Endothelial cell of hepatic sinusoid (primary cell): ENCODE results near the gene GSTO2.

ENCODE experiments used
- in situ Hi-C: cut with HindIII; loops from 2 replicates; pipeline ENCODE4 v1.10.0; 2017; ENCODE audit warnings: low sequenced_read_pairs

GSTO2 gene

DNA sequence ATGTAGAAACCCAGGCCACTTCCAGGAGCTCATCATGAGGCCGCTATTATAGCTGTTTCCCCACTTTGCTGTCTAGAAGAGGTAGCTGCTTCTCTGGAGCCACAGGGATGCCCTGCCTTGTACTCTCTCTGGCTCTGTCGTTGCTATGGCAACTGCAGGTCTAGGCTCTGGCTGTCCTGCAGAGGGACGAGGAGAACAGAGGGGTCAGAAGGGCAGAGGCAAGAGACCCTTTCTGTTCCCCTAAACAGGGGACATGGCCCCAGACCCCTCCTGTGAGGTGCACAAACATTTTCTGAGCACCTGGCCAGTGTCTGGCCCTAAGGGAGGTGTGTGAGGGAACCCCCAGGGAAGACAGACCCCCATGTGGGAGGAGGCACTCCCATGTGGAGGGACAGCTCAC, 37.9 kb downstream of the GSTO2 start:
- in situ Hi-C loops = no loop called here

DNA sequence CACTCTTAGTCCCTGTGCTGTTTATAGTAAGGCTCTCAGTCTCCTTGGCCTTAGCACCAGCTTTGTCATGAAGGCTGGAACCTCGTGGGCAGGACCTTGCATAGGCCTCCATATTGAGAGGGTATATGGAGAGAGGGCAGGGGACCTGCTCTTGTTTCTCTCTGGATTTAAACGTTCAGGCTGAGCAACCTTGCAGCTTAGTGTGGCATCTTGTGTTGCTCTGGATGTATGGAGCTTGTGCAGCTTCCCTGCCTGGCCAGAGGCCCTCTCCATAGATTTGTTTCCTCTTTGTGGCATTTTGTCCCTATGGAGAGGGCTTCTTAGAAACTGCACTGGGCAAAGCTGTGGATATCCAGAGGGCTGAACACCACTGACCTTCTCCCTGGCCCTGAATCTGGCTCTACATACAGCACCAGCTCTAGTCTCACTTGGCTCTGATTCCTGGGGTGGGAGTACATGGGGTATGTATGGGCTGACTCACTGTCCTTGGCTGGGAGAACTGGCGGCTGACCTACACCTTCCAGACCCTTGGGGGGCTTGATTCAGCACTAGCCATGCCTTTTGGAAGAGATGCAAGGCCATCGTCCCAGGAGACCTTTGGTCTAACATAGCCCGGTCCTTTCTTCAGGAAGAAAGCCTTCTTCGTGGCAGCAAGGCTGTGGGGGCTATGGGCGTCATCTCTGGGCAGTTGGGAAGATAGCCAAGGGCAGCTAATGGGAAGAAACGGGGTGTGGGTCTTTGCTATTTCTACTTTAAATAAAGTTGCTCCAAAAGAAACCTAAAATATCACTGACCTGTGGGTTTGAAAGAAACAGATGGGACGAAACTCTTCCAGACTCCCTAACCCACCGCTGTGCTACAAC, 38.8 kb downstream of the GSTO2 start:
- in situ Hi-C loops = no loop called here

DNA sequence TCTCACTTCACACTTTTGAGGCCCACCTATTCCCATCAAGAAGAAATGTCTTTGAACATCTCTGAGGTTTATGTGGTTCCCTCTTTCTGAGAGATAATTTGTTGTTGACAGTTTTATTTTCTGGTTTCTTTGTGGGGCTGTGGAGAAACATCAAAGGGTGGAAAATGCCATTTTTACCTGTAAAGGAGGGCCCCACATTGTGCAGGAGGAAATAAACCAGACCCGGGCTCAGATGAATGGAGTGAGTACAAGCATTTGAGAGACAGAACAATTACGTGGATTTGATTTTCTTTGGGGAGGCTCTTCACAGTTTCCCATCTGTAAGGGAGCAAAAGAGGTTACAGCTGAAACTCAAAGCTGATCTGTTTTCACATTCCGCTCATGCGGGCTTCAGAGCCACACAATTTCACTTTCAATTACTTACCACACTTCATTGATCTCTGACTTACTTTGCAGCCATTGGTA, 39.5 kb downstream of the GSTO2 start:
- in situ Hi-C loops = no loop called here

DNA sequence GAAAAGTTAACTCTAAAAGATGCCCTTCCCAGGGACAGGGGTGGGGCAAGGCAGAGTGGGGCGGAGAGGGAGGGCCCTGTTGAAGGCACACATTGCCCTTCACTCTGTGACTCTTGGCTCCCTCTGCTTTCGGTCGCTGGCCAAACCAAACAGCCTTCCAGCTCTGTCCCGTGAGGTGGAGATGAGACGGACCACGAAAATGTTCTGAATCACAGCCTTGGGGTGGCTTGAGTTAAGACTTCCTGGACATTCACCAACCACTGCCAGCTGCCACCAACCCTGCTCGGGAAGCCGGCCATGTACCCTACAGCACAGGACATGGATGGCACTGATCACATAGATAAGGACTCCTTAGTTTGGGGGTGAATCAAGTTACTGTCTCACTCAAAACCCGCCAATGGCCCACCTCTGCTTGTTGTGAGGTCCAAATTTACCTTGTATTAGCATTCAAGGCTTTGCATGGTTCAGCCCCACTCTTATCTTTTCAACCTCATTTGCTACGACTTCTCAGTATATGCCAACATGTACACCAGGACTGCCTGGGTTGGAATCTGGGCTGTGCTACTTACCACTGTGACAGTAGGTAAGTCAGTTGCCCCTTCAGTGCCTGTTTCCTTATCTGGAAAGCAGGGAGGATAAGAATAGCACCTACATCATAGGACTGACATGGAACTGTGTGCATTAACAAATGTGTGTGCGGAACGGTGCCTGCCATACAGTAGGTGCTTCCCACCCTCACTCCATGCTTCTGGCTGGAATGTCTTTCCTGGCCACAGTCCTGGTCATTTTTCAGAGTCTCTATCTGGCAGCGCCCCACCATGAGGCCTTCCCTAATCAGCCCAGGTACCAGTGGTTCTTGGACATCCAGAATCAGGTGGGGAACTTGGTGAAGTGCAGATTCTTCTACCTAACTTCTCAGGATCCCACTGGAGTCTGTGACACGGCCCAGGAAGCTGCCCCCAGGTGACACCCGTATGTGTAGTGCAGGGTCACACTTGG, 41.3 kb downstream of the GSTO2 start:
- in situ Hi-C loops = no loop called here

DNA sequence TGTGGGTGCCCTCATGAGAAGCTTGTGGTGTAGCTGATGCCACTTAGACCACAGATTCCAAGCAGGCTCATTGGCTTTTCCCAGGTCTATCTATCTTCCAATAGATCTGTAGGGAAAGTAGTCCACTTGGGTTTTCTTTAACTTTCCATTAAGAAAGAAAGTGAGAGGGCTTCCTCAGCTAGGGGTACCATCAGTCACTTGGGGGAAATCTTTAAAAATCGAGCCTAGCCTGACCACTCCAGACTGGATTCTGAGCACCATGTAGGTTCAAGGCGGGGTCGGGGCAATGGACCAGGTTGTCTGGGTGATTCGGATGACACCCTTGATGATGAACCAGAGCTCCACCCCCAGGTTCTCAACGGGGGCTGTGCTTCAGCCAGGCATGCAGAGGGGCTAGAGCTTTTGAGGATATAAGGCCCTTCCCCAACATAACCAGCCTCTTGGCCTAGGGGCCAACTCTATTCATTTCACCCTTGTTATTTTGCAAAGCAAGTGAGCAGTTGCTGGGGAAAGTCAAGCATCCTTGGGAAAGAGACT, 42.3 kb downstream of the GSTO2 start:
- in situ Hi-C loops = no loop called here

DNA sequence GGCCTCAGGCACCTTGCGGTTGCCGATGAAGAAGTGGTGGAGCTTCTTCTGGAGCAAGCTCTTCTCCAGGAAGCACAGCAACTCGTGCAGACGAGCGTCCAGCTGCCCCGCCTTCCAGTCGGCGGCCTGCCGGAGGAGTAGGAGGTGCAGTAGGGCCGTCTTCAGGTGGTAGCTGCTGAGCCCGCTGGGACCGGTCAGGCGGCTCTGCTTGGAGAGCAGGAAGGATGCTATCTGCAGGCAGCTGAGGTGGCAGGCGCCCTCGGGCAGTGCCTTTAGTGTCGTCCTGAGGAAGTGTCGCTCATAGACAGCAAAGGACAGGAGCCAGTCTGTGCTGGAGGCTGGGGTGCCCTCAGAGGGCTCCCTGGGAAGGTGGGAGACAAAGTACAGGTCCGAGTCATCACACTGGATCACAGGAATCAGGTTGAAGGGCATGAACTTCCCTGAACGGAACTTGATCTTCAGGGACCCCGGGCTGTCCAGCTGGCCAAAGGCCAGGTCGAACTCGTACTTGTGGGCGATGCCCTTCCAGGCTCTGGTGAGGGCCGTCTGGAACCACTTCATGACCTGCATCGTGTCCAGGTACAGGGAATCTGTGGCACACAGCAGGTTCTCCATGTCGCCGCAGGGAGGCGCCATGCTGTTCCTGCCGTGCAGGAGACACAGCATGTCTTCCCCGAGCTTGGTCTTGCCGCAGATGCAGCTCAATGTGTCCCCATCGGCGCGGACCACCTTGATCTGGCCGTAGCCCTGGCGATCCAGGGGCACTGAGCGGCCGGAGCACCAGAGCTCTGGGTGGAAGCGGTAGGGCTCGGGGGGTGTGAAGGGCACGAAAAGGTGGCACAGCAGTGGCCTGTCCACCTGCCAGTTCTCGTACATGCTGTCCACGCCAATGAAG, 45.9 kb downstream of the GSTO2 start:
- in situ Hi-C loops = no loop called here

DNA sequence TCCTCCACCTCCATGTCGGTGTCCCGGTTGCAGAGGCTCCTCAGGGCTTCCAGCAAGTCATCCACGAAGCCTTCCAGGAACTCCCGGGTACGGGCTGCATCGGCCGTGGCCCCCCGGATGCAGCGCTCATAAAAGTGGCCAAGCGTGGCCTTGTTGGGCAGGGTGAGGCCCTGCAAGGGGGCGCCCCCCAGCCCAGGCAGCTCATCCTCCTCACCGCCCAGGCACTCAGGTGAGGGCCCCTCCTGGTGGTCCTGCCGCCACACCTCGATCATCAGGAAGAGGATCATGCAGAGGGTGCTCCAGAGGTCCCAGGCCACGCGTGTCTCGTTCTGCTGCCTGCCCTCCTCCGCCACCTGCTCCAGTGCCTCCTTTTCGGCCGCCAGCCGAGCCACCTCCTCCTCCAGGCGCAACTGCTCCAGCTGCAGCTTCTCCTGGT, 46.5 kb downstream of the GSTO2 start:
- in situ Hi-C loops = no loop called here

DNA sequence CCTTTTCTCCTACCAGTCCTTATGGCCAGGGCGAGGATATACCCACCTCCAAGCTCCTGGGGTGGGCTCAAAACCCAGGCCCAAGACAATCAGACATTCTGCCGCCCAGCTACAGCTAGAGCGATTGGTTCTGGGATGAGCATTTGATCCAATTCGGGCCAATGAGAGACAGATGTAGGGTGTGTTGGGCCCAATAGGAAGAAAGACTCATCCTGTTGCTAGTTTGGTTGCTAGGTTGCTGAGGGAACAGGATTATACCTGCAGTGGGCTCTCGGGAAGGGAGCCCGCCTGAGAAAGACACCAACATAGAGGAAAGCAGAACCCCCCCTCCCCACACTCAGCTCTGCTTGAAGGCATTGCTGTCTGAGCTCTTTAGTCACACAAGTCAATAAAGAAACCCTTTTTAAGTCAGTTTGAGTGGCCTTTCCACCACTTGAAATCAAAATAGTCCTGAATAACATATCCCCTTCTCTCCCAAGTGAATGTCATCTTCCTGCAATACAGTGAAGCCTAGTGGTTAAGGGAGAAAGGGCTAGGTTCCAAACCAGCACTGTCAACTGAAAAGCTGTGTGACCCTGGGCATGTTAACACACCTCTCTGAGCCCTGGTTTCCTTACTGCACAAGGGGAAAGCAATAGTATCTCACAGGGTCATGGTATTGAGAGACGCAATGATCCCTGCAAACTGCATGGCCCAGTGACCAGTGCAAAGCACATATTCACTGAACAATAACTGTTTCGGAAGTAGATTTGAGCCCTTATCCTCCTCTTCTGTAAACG, 47.5 kb downstream of the GSTO2 start:
- in situ Hi-C loops = no loop called here

DNA sequence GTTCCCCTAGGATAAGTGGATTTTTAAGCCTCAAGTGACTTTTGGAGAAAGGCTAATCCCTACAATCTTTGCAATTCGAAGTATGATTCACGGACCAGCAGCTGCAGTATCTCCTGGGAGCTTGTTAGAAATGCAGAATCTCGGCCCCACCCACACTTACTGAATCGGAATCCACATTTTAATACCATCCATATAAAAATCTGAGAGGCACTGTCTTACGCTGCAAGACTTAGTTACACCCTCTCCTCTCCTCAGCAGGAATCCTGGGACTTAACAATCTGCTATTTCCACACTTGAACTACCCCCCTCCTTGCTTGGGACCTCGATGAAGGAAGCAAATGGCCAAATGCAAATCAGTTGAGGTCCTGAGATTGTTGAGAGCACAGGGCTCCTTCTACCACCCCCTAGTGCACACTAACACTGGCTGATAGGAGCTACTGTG, 48.3 kb downstream of the GSTO2 start:
- in situ Hi-C loops = no loop called here

DNA sequence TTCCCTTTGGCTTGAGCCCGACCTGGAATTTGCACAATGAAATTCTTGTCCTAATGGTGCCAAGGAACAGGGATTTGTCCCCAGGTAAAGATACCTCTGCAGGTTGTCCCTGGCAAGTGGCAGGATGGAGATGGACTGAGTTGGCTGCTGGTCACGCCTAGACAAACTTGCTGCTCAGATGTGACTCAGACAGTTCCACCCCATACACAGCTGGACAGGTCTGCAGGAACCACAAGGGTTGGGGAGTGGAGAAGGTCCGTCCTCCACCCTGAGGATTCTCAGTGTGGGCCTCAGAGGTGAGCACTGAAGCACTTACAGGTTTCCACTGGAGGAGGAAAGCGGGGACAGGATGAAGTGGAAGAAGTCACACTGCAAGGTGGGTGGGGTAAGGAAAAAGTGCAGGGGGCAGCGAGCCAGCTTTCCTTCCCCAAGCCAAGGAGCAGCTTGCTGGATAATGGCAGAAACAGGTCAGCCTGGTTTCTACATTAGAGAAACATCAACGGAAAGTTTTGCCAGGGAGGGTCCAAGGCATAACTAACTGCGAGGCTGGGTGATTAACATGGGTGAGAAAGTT, 48.8 kb downstream of the GSTO2 start:
- in situ Hi-C loops = no loop called here

DNA sequence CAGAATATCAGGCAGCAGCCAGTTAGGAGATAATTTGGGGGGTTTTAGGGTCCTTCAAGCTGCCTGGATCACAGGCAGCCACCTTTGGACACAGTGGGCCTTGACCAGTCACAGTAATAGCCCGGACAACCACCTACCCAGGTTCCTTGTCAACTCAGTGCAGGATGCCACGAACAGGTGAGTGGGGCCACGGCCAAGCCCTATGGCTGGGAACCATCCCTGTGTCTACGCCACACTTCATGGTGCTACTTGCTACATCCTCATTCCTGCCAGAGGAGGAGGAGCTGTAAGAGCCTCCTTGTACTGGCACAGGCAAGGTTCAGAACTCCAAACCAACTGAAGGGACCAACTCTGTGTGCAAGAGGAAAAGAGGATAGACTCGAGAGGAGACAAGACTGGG, 49.3 kb downstream of the GSTO2 start:
- in situ Hi-C loops = no loop called here

DNA sequence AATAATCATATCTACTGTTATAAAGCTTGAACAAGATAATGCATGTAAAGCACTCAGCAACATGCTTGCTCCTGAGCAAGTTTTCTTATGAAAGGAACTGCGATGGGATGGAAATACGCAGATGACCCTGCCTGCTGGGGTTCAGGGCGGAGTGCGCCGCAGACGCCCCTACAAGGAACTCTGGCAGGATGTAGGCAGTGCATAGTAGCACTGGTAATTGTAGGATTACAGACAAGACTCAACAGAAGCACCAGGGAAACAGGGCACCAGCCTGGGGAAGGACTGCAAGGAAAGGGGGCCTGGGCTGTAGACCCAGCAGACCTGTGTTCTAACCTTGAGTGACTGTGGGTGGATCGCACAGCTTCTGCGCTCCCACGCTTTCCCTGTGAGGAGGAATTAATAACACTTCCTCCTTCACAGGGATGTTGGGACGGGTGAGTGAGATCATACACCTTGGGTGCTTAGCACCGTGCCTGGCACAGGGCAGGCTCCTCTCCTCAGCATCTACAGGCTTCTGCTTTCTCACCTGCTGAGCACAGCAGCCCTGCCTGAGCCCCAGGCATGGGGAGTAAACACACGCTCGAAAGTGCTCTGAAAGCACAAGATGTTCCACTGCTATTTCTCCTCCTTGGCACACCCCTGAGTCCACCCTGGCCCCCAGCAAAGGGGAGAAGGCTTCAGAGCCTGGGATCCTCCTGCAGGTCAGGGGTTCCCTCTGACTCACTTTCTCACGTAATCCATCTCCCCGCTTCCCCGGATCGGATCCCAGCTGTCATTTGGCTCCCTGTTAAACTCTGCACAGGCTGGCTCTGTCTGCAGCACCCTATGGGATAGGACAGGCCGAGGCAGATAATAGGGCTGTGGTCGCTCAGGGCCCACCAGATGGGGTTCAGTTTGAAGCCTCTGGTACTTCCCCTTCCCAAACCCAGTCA, 50.1 kb downstream of the GSTO2 start:
- in situ Hi-C loops = no loop called here

DNA sequence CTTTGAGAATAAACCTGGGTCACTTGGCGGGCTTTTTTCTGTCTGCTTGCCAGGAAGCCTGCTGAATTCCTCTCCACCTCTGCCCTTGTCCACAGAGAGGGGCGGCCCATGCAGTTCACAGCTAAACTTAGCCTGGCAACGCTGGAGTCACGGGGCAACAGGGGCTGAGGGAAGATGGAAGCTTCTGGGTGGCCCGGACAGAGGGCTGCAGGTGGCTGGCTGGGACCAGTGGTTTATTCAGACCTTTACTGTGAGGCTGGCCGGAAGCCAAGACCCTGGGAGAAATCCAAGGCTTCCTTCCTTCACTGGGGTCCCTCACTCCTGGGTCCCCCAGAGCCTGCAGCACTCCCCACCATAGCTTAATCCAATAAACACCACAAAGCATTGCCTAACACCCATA, 52.2 kb downstream of the GSTO2 start:
- in situ Hi-C loops = no loop called here

DNA sequence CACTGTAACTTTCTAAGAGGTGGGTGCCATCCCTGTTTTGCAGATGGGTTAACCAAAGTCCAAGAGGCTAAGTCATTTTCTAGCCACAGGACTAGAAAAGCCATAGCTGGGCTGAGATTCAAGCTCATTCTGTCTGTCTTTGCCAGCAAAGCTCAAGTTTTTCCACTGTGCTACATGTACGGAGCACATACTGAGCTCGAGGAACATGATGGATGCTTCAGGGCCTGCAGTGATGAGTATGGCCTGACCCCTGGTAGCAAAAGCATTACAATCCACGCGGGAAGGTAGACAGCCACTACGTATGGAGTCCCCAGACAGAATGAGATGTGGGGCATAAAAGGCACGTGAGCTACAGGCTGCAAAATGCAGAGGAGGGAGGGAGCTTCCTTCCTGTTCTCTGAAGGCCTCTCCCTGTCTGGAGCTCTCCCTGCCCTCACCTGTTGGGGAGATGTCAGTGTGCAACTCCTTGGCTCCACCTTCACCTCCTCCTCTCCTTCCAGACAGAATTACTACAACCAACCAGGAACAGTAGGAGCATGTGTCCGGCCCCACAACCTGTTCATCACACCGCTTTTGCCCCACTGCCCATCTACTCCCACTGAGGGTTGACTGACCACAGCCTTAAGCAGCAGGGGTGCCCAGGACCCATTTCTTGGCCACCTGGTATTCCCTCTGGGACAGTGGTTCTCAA, 52.9 kb downstream of the GSTO2 start:
- in situ Hi-C loops = no loop called here

DNA sequence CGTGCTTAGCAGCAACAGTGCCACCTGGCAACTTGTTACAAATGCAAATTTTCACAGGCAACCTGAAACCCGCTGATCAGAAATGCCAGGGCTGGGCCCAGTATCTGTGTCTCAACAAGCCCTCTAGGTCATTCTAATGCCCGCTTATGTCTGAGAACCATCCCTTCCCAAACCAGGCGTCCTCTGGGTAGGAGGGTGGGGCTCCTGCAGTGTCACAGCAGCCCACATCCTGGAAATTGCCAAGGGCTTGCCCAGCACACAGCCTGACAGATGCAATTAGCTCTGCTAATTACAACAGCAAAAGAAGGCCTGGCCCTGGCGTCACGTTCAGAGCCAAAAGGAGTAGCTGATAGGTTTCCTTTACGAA, 53.4 kb downstream of the GSTO2 start:
- in situ Hi-C loops = no loop called here

DNA sequence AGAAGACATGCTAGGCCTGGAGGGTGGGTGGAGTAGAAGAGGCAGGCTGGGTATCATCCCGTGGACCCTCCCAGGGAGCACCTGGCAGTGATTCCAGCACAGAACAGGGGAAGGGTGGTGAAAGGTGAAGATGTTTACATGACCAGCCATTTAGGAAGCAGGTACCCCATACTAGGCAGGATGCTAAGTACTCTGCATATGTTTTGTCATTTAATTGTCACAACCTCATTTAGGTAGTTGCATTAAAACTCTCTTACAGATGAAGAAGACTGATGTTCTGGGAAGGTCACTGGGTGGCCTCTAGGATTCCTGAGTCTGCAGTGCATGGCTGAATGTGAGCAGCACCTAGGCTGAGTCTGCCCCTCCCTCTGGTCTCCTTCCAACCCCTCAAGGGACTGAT, 54.1 kb downstream of the GSTO2 start:
- in situ Hi-C loops = no loop called here

DNA sequence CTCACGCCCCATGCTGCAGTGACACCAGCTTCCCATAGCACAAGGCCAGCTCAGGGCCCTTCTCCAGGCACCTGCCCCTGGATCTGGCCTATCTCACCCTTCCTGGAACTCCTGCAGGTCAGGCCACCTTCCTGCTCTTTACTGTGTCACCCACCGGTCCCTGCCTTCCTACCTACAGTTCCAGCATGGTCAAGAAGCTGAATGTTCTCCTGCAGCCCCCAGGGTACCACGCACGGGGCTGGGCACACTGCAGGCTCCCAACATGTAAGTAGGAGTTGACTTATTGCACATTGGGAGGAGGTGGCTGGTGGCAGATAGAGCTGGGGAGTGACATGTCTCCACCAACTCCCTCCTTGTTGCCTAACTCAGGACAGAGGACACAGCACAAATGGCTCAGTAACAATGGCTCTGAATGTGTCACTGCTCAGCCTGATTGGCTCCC, 54.8 kb downstream of the GSTO2 start:
- in situ Hi-C loops = no loop called here
